Measurements from ENCODE around the gene ESR1. TPM values are rescaled to one million over a fixed set of nuclear protein-coding genes. Genes with fewer than 3 reads are reported as not detected.
A peak's percentile ranks its signal among the peaks of the same experiment; 100 is the strongest.

The ESR1 gene
- total and polyA plus RNA-seq, 4 donors, result 0.05 to 16.1 (median 6.3) TPM

GRCh38 chr6:151763938-151764680, 43.4 kb upstream of the ESR1 start:
- H3K27me3 ChIP-seq (ENCODE audit: control insufficient read depth in 4 of 4, insufficient read depth in 4 of 4, low read length in 3 of 4), result no peaks in the 10 kb centered on the region
- DNase-seq (ENCODE audit: low spot score), result peak; percentile 53
- no peaks in the 10 kb centered on the region for H3K36me3 ChIP-seq (ENCODE audit: control insufficient read depth in 4 of 4, insufficient read depth in 3 of 4, low read depth in 1 of 4, low read length in 3 of 4)
- no peak overlapping the region for H3K4me3 ChIP-seq (ENCODE audit: low read depth in 1 of 3, low read length in 3 of 3)
- WGBS, result 50% methylated on average over 20 of the region's 20 CpGs
- TF ChIP-seq JUND (IDR thresholded peaks at IDR 0.05) (peak in 1 of 2 donors; percentile 23), EGR1 (IDR thresholded peaks at IDR 0.05; ENCODE audit: low read depth in 2 of 2) (no peak), HNF4A (conservative IDR thresholded peaks at IDR 0.05) (peak in 1 of 2 donors; percentile 24), RAD21 (IDR thresholded peaks at IDR 0.05) (peak; percentile 47 to 76), CTCF (IDR thresholded peaks at IDR 0.05; ENCODE audit: low read depth, low read length, missing input control) (peak; percentile 44), SP1 (IDR thresholded peaks at IDR 0.05) (peak; percentile 48)
- TF ChIP-seq, protein P1, sequence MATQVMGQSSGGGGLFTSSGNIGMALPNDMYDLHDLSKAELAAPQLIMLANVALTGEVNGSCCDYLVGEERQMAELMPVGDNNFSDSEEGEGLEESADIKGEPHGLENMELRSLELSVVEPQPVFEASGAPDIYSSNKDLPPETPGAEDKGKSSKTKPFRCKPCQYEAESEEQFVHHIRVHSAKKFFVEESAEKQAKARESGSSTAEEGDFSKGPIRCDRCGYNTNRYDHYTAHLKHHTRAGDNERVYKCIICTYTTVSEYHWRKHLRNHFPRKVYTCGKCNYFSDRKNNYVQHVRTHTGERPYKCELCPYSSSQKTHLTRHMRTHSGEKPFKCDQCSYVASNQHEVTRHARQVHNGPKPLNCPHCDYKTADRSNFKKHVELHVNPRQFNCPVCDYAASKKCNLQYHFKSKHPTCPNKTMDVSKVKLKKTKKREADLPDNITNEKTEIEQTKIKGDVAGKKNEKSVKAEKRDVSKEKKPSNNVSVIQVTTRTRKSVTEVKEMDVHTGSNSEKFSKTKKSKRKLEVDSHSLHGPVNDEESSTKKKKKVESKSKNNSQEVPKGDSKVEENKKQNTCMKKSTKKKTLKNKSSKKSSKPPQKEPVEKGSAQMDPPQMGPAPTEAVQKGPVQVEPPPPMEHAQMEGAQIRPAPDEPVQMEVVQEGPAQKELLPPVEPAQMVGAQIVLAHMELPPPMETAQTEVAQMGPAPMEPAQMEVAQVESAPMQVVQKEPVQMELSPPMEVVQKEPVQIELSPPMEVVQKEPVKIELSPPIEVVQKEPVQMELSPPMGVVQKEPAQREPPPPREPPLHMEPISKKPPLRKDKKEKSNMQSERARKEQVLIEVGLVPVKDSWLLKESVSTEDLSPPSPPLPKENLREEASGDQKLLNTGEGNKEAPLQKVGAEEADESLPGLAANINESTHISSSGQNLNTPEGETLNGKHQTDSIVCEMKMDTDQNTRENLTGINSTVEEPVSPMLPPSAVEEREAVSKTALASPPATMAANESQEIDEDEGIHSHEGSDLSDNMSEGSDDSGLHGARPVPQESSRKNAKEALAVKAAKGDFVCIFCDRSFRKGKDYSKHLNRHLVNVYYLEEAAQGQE (IDR thresholded peaks at IDR 0.05), result no peak
- peak overlapping the region; percentile 56 to 64 for H3K27ac ChIP-seq (ENCODE audit: low read depth in 1 of 2, low read length in 2 of 2)
- H3K9me3 ChIP-seq (ENCODE audit: control insufficient read depth in 4 of 4, low read length in 3 of 4), result no peaks in the 10 kb centered on the region
- no peaks in the 10 kb centered on the region for H3K4me1 ChIP-seq (ENCODE audit: control insufficient read depth in 4 of 4, insufficient read depth in 4 of 4, low read length in 3 of 4)
- H3K9ac ChIP-seq (ENCODE audit: low read depth in 1 of 2, low read length in 2 of 2), result no peak overlapping the region

DNA sequence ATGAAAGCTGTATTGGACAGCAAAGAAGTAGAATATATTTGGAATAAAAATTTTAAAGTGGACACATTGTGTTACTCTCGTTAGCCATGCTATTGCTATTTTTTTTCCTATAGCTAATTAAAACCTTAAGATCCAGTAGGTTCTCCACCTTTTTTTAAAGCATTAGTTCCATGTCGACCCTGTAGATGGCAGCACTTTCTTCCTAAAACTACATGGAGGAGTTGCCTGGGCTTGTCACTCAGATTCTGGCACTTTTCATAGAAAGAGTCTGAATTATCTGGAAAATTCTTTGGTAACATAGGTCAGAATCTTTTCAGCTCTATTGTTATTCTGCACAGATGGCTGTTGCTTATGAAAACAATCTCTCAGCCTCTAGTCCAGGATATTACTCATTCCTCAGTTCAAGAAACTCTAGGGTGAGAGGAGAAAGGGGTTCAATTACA, 42.0 kb upstream of the ESR1 start:
- Histone ChIP-seq H3K9ac (ENCODE audit: low read depth in 1 of 2, low read length in 2 of 2) (no peak overlapping the region), H3K36me3 (ENCODE audit: control insufficient read depth in 4 of 4, insufficient read depth in 3 of 4, low read depth in 1 of 4, low read length in 3 of 4) (no peaks in the 10 kb centered on the region), H3K27me3 (ENCODE audit: control insufficient read depth in 4 of 4, insufficient read depth in 4 of 4, low read length in 3 of 4) (no peaks in the 10 kb centered on the region), H3K9me3 (ENCODE audit: control insufficient read depth in 4 of 4, low read length in 3 of 4) (no peaks in the 10 kb centered on the region), H3K27ac (ENCODE audit: low read depth in 1 of 2, low read length in 2 of 2) (no peak overlapping the region), H3K4me1 (ENCODE audit: control insufficient read depth in 4 of 4, insufficient read depth in 4 of 4, low read length in 3 of 4) (no peaks in the 10 kb centered on the region), H3K4me3 (ENCODE audit: low read depth in 1 of 3, low read length in 3 of 3) (no peak overlapping the region)
- WGBS, result 9% methylated on average over 2 of the region's 2 CpGs
- TF ChIP-seq HNF4A (conservative IDR thresholded peaks at IDR 0.05) (peak in 1 of 2 donors; percentile 4), RXRA (IDR thresholded peaks at IDR 0.05) (peak; percentile 18 to 60), NR2F2 (IDR thresholded peaks at IDR 0.05) (peak; percentile 18), FOXA1 (IDR thresholded peaks at IDR 0.05) (no peak), CTCF (IDR thresholded peaks at IDR 0.05; ENCODE audit: low read depth, low read length, missing input control) (peak; percentile 76), TAF1 (conservative IDR thresholded peaks at IDR 0.05) (no peak), GABPA (IDR thresholded peaks at IDR 0.05 in 1 of 2, conservative IDR thresholded peaks at IDR 0.05 in 1 of 2) (no peak), RAD21 (IDR thresholded peaks at IDR 0.05) (peak; percentile 94 to 95), ZBTB33 (IDR thresholded peaks at IDR 0.05) (no peak), ATF3 (IDR thresholded peaks at IDR 0.05) (no peak)
- DNase-seq (ENCODE audit: low spot score), result no peak
